Measurements from ENCODE around the gene LMO7.
"Not testable (repeated sequence)": the region's sequence is repeated elsewhere in the genome, so short reads cannot be mapped to it uniquely, and the experiment has no call there.

The LMO7 gene

GRCh38 chr13:75647126-75647784, 11.1 kb downstream of the LMO7 start:
- DNase-seq (ENCODE audit: low read depth in 1 of 2, low spot score in 1 of 2), result no peak

- DNase-seq (ENCODE audit: low read depth in 1 of 2, low spot score in 1 of 2), result no peak
Measured at GRCh38 chr13:75648446-75648845, 12.3 kb downstream of the LMO7 start.

GRCh38 chr13:75651013-75651412, 14.9 kb downstream of the LMO7 start:
- DNase-seq (ENCODE audit: low read depth in 1 of 2, low spot score in 1 of 2), result no peak

- DNase-seq (ENCODE audit: low read depth in 1 of 2, low spot score in 1 of 2), result no peak
Measured at GRCh38 chr13:75652726-75653125, 16.6 kb downstream of the LMO7 start.

- DNase-seq (ENCODE audit: low read depth in 1 of 2, low spot score in 1 of 2), result no peak
Measured at GRCh38 chr13:75656425-75656989, 20.4 kb downstream of the LMO7 start.

GRCh38 chr13:75657111-75657510, 21.0 kb downstream of the LMO7 start:
- DNase-seq (ENCODE audit: low read depth in 1 of 2, low spot score in 1 of 2), result no peak

GRCh38 chr13:75660694-75661093, 24.6 kb downstream of the LMO7 start:
- DNase-seq (ENCODE audit: low read depth in 1 of 2, low spot score in 1 of 2), result no peak

- no peak for DNase-seq (ENCODE audit: low read depth in 1 of 2, low spot score in 1 of 2)
Measured at GRCh38 chr13:75661443-75661842, 25.3 kb downstream of the LMO7 start.

- DNase-seq (ENCODE audit: low read depth in 1 of 2, low spot score in 1 of 2), result no peak
Measured at GRCh38 chr13:75666646-75667351, 30.7 kb downstream of the LMO7 start.

GRCh38 chr13:75669706-75670105, 33.6 kb downstream of the LMO7 start:
- no peak for DNase-seq (ENCODE audit: low read depth in 1 of 2, low spot score in 1 of 2)

- no peak for DNase-seq (ENCODE audit: low read depth in 1 of 2, low spot score in 1 of 2)
Measured at GRCh38 chr13:75670496-75670895, 34.4 kb downstream of the LMO7 start.

GRCh38 chr13:75675421-75675820, 39.3 kb downstream of the LMO7 start:
- no peak for DNase-seq (ENCODE audit: low read depth in 1 of 2, low spot score in 1 of 2)

GRCh38 chr13:75679459-75679858, 43.3 kb downstream of the LMO7 start:
- no peak for DNase-seq (ENCODE audit: low read depth in 1 of 2, low spot score in 1 of 2)

GRCh38 chr13:75680251-75680650, 44.1 kb downstream of the LMO7 start:
- not testable (repeated sequence) for DNase-seq (ENCODE audit: low read depth in 1 of 2, low spot score in 1 of 2)

- DNase-seq (ENCODE audit: low read depth in 1 of 2, low spot score in 1 of 2), result no peak
Measured at GRCh38 chr13:75682326-75682725, 46.2 kb downstream of the LMO7 start.

GRCh38 chr13:75685239-75685697, 49.1 kb downstream of the LMO7 start:
- DNase-seq (ENCODE audit: low read depth in 1 of 2, low spot score in 1 of 2), result no peak

- DNase-seq (ENCODE audit: low read depth in 1 of 2, low spot score in 1 of 2), result no peak
Measured at GRCh38 chr13:75687150-75687763, 51.1 kb downstream of the LMO7 start.

GRCh38 chr13:75689686-75690085, 53.6 kb downstream of the LMO7 start:
- no peak for DNase-seq (ENCODE audit: low read depth in 1 of 2, low spot score in 1 of 2)

- no peak for DNase-seq (ENCODE audit: low read depth in 1 of 2, low spot score in 1 of 2)
Measured at GRCh38 chr13:75690607-75691006, 54.5 kb downstream of the LMO7 start.

GRCh38 chr13:75691183-75691582, 55.1 kb downstream of the LMO7 start:
- DNase-seq (ENCODE audit: low read depth in 1 of 2, low spot score in 1 of 2), result no peak

- no peak for DNase-seq (ENCODE audit: low read depth in 1 of 2, low spot score in 1 of 2)
Measured at GRCh38 chr13:75693227-75693626, 57.1 kb downstream of the LMO7 start.

GRCh38 chr13:75694722-75695121, 58.6 kb downstream of the LMO7 start:
- DNase-seq (ENCODE audit: low read depth in 1 of 2, low spot score in 1 of 2), result no peak
